ENCODE measurements around the gene DHCR7.

DNA sequence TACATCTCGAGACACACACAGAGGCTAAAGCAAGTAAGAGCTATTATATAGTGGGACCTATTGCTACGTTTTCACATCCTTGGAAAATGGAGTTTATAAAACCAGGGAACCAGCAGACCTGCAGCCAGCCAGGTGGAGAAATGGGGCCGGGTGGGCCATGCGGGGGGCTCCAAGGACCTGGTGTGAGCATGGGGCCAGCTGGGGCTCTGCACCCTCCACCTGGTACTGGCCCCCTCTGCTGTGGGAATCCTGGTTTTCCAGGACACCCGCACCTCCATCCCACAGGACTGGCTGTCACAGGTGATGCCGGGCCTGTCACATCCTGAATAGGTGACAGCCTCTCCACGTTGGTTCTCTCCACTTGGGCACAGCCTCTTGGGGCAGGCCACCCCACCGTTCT is 11.3 kb downstream of the DHCR7 start:
- TF ChIP-seq EP300 (conservative IDR thresholded peaks at IDR 0.05; ENCODE audit: poor library complexity, severe bottlenecking) (no peak), CTCF (IDR thresholded peaks at IDR 0.05; ENCODE audit: poor library complexity, severe bottlenecking) (no peak), EZH2 (IDR thresholded peaks at IDR 0.05; ENCODE audit: borderline replicate concordance, insufficient read depth, low read length, poor library complexity, severe bottlenecking) (no peak), POLR2AphosphoS5 (IDR thresholded peaks at IDR 0.05) (no peak), RAD21 (conservative IDR thresholded peaks at IDR 0.05) (no peak), TAF1 (IDR thresholded peaks at IDR 0.05; ENCODE audit: low read depth) (no peak), SMC3 (conservative IDR thresholded peaks at IDR 0.05; ENCODE audit: poor library complexity) (no peak), MXI1 (conservative IDR thresholded peaks at IDR 0.05; ENCODE audit: poor library complexity, severe bottlenecking) (no peak)
- TF ChIP-seq, protein P1, sequence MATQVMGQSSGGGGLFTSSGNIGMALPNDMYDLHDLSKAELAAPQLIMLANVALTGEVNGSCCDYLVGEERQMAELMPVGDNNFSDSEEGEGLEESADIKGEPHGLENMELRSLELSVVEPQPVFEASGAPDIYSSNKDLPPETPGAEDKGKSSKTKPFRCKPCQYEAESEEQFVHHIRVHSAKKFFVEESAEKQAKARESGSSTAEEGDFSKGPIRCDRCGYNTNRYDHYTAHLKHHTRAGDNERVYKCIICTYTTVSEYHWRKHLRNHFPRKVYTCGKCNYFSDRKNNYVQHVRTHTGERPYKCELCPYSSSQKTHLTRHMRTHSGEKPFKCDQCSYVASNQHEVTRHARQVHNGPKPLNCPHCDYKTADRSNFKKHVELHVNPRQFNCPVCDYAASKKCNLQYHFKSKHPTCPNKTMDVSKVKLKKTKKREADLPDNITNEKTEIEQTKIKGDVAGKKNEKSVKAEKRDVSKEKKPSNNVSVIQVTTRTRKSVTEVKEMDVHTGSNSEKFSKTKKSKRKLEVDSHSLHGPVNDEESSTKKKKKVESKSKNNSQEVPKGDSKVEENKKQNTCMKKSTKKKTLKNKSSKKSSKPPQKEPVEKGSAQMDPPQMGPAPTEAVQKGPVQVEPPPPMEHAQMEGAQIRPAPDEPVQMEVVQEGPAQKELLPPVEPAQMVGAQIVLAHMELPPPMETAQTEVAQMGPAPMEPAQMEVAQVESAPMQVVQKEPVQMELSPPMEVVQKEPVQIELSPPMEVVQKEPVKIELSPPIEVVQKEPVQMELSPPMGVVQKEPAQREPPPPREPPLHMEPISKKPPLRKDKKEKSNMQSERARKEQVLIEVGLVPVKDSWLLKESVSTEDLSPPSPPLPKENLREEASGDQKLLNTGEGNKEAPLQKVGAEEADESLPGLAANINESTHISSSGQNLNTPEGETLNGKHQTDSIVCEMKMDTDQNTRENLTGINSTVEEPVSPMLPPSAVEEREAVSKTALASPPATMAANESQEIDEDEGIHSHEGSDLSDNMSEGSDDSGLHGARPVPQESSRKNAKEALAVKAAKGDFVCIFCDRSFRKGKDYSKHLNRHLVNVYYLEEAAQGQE (IDR thresholded peaks at IDR 0.05; ENCODE audit: borderline replicate concordance), result no peak
